NCI-H1417 treated with DMSO at 0.1 percent for 48 hours (cell line): ENCODE data around the gene GHR.

ENCODE experiments used
- DNase-seq: peaks from one replicate; lab custom pipeline; 2025; lab: John Stamatoyannopoulos, UW

The GHR gene

DNA sequence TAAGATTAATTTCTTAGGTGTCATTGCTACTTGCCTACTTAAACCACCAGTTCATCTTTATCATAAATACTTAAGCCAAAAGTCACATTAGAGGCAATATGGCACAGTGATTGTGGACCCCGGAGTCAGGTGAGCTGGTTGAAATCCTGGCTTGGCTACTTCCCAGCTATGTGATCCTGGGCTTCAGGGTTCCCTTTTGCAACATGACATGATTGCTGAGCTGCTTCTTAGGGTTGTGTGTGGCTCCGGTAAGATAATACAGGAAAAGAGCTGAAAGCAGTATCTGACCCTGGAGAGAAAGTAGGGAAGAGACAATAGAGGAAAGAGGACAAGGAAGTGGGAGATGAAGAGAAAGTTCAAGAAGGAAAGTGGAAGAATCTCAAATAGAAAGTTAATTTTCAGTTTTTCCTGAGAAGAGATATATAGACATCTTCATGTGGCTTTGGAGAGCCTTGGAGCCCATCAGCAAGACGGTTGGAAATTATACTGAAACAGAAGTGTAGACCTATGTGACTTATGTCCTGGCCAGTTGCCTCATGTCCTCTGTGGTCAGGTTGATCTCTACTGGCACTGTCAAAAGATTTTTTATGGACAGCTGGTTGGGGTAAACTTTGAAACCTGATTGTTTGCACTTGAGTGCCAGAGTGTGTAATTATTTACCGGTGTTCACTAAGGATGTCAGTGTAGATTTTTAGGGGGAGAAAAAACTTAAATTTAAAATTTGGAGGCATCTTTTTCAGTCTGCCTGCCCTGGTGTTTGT lies 93.2 kb downstream of the GHR start:
- no peak for DNase-seq

DNA sequence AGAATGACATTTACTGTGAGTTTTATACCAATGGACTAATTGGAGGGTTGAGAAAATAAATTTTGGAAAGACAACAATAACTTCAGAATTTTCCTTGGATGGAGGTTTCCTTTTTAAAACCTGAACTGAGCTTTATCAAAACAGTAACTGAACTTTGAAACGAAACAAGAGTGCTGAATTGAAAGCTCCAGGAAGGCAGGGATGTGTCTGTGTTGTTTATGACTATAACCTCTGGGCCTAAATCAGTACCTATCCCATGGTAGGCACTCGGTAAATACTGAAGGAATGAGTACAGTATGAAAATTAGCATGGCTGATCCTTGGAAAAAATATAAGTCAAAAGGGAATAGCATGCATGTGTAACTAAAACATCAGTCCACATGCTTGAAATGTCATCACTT lies 93.9 kb downstream of the GHR start:
- no peak for DNase-seq

DNA sequence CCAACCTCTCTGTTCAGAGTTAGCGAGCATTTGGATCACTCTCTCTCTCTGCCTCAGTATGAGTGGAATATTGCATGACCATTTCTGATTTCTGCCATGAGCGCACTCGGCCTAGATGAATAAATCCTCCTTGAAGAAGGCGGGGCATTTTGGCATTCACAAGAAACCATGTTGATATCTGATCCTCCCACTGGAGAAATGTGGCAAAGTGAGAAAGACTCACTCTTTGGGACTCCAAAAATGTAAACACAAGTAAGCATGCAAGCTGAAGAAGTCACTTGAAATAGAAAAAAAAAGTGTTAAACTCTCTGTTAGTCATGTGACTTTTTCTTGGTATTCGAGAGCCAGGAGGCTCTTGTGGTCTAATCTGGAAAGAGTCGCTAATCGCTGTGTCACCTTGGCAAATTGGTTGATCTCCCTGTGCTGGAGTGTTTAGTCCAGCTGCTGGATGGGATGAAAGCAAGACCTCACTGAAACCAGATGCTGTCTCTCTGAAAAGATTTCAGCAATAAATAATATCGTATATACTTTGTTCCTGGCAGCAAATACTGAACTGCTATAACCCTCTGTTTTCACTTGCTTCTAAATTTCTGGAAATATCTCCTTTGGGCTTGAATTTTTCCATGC lies 95.5 kb downstream of the GHR start:
- no peak for DNase-seq

DNA sequence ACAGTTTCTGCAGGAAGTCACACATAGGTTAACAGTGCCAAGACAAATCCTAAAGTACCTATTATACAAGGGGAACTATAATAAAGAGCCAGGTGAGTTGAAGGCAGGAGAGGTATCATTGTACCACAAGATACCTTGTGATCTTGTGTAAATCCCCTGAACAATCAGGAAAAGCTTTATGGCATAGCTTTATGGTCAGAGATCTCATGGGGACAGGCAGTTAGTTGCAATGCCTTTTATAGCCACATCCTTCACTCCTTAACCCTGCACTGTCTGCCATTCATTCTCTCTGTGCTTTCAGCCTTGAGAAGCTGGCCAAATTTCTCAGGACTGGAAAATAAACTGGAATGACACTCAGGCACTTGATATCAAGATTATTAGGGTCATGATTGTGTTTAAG lies 97.0 kb downstream of the GHR start:
- no peak for DNase-seq

DNA sequence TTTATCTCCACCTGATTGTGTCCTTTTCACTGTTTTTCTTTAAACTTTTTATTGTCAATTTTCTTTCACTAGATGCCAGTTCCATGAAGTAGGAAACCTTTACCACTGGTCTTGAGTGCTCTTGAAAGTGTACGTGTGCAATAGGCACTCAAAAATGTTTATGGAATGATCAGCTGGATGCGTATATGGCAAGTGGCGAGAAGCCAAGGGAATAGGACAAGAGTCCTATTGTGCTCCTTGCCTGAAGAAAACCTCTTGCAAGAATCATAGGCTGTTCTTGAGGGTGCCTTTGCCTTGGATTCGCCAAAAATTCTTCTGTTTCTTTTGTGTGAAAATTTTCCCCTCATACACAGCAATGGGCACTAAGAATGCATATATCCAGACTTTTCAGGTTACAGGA lies 97.7 kb downstream of the GHR start:
- no peak for DNase-seq

DNA sequence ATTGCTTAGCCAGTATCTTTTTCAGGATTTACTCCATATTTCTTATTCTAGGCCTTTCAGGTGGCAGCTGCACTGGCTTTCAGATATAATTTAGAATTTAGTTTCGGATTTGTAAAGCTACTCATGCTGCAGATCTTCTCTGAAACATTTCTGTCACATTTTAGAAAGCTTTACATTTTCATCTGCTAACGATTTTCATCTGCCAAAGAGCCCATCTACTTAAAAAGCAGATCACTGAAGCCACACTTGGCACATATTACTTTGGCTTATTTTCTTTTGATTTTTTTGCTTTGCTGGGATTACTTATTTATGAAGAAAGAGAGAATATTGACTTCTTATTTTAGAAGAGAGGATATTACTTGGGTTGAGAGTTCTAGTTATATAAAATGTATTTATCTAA lies 98.2 kb downstream of the GHR start:
- no peak for DNase-seq

DNA sequence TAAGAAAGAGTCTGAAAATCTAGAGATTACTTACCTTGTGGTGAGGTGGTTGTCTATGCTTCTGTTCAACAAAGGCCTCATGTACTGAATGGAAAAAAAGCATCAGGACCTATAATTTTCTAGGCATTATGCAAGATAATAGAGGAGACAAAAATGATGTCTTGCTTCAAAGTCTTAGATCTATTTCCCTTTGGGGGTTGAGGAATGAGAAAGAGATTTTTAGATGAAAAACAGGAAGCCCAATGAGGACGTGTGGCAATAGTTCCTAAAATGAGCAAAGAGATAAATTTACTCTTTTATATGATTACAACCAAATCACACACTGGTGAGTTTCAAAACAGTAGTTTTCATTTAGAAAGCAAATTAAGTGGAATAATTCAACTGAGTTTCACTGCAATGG lies 99.5 kb downstream of the GHR start:
- no peak for DNase-seq

DNA sequence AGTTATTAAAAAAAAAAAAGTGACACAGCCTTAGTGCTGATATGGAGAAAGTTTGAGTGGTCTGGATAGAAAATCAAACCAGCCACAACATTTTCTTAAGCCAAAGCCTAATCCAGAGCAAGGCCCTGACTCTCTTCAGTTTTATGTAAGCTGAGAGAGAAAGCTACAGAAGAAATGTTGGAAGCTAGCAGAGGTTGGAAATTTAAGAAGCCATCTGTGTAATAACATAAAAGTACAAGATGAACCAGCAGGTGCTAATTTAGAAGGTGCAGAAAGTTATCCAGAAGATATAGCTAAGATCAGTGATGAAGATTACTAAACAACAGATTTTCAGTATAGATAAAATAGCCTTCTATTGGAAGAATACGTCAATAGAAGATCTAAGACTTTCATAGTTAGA lies 102.9 kb downstream of the GHR start:
- DNase-seq, result no peak

DNA sequence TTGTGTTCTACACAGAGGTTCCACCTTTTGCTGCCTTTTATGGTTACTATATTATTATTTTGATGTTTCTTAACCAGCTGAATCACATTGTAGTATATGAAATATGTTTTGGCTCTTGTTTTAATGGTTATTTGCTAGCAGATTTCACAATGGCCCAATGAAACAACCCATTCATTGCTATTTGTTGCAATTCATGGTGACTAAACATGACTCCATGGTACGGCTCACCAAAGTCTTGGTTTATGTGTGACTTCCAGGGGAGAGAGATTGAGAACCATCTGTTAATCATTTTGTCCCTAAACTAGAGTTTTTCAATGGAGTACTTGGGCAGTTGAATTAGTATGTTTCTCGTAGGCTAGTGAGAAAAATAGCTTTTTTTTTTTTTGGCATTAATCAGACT lies 108.4 kb downstream of the GHR start:
- DNase-seq, result no peak

DNA sequence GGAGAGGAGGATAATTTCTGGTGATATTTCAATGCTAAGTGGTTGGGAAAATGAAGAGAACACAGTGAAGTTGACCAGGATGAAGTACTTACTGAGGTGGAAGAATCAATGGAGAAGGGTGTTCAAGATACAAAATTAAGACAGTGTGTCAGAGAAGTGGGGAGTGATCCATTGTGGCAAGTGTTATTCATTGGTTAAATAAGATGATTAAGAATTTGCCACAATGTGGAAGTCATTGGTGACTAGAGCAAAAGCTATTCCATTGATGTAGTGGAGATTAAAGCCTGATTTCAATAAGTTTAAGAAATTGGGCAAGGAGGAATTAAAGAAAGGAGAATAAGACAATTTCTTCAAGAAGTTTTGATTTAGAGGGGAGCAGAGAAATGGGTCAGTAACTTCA lies 118.9 kb downstream of the GHR start:
- DNase-seq, result no peak

DNA sequence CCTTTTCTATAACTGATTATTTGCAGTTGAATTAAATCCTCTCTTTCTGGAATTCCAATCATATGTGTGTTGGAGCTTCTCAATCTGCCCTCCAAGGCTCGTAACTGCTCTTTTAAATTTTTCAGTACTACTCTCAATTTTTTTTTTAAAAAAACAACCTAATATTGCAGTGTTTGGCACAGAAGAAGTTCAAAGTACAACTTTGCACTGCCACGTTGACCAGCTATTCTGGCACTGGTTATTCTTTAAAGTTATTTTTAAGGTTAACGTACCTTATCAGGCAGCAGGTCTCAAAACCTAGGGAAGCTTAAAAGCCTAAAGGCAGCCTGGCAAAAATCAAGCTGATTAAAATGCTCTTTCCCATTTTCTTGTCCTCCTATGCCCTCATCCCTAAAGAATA lies 120.5 kb downstream of the GHR start:
- DNase-seq, result no peak

DNA sequence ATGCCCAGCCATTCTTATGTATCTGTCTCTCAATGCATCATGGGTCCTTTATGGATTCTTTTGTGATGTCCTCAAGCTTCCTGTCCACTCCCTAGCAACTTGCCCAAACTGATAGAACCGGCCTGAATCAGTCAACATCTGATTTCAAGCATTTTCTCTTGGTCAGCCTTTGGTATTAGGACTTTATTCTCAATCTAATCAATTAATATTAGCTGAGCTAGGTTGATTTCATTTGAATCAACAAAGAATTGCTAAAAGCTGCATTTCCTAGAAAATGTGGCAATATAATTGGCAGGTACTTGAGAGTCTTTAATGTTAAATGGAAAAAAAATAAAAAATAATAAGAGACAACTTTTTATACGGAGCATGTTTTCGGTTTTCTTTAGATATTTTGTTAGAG lies 121.8 kb downstream of the GHR start:
- no peak for DNase-seq

DNA sequence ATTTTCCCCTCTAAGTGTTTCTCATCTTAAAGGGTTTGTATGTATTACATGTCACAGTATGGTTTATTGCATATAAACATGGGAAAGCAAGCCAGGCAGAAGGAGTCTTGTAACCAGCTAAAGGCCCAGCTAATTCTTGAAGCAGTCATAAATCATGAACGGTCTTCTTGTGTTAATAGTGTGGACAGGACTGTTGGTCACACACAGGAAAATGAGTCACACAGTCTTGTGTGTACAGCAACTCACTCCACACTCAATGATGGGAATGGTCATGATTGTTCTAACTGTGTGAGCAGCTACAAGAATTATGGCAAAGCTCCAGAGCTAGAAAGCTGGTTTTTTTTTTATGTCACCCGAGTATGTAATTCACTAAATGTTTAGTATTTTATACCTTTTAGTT lies 123.9 kb downstream of the GHR start:
- DNase-seq, result no peak

DNA sequence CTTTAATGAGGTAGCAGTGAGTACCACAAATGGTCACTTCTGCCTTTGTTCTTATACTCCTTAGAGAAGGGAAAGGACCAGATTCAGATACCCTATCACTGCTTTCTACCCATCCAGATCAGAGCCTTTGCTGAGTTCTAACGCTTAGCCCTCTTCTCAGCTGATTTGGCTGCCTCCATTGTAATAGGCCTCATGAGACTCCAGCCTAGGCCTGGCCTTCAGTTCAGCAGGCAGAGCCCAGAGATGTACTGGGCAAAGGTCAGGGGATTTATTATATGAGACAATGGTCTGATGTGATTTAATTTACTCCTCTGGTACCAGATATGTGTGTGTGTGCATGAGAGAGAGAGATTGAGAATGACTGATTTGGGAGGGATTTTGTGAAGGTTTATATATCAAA lies 124.7 kb downstream of the GHR start:
- DNase-seq, result no peak

DNA sequence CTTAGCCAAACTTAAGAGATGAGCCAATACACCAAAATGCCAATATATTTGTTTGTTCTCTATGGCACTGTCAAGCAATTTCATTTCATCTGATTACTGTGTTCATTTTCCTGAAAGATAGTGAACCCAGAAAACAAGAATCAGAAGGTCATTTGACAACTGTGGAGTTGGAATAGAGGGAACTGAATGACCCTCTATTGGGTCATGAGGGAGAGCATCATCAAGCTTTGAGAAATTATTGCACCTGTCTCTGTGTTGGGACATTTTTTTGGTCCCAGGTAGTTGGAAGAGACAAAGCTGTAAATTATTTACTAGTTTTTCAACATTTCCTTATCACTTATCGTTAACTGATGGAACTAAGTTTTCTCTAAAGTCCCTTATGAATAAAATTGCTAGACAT lies 129.4 kb downstream of the GHR start:
- DNase-seq, result no peak

DNA sequence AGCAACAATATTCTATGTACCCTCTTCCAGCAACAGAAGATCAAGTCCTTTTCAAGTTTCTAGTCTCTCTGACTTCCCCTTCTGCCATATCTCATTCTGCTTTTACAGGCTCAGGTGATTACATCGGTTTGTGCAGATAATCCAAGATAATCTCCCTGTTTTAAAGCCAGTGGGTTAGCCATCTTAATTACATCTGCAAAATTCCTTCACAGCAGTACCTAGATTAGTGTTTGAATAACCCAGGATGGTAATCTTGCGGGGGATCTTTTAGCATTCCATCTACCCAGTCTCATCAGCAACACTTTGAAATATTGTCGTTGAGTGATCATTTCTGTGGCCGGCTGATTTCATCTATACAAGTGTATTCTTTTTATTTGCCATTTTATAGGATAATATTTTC lies 130.2 kb downstream of the GHR start:
- no peak for DNase-seq

DNA sequence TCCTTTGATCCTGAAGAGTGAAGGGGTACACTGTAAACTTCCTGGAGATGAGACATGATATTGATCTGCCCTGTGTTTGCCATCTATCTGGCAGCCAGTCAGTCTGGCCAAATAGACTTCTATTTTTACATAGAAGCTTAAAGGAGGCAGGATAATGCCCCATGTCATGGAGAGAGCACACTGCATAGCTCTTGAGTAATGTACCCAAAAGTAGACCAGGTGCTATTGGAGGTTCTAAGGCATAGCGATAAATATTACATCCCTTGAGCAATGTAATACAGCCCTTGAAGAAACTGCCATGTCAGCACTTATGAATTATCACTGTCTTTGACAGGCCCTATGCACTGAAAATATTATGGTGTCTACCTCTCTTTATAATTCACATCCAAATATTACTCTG lies 131.8 kb downstream of the GHR start:
- DNase-seq, result no peak

DNA sequence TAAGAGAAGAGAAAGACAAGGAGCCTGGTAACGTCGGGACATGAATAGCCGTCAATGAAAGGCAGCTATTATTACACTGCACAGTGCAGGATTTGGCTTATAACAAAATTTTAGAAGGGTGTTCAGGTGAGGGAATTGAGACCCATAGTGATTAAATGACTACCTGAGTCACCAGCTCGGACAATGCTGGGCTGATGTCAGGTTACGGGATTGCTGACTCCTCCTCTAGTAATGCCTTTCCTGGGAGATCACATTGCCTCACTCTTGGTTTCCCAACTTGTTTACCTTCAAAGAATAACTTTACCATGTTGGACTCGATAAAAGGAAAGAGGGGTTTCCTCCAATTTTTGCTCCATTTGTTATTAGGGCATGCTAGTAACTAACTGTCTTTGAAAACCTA lies 132.6 kb downstream of the GHR start:
- no peak for DNase-seq

DNA sequence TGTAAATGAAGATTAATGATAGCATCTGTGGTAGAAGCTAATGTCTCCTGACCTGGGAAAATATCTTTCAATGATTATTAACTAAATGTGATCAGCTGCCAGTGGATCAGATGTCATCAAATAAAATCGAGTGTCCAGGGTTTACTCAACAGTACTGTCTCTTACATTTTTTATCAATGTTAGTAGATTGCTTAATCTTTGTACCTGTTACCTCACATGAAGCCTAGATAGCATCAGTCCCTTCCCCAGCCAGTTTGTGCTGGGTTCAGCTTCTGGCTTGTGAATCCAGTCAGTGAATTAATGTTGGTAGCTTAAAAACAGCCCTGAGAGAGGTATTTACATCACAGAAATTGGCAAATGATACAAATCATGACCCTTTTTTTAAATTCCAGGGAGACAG lies 134.4 kb downstream of the GHR start:
- DNase-seq, result no peak

DNA sequence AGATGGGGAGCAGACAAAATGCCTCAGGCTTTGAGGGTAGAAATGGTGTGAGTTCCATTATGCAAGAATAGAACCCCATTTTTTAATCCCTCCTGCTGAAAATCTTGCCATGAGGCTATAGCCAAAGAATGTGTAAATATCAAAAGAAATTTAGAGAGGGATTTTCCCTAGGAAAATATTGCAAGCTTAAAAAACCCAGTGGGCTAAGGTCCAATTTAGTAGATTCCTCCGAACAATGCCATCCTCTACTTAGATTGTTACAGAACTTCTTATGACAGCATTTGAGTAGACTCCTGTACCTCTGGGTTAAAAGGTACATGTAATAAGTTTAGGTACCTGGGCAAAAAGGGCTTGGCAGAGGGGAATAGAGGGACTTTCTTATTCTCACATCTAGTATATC lies 138.4 kb downstream of the GHR start:
- no peak for DNase-seq

DNA sequence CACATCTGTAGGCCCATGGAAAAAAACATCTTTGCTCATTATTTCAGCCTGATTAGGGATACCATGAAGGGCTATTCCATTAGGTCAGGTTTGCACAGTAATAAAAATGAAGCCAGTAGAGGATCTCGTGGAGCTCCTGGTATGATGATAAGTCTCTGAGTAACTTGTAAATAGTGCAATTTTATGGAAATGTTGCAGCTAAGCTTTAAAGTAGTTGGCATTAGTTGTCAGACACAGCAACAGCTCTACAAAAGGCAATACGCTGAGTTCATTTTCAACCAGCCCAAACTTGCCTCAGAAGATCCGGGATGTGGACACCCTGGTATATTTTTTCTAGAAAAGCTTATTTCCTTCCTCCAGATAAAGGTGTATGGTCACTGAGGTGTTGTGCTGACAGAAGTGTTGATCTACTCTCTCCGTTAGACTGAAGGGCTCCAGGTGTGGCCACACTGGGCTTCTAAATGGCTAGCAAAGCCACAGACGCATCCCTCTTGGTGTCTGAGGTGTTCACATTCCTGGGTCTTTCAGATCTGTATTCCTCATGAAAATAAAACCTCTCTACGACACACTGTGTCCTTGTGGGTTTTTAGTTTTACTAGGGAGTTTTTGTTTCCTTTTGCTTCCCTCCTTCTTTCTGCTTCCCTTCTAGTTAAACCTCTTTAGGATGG lies 141.6 kb downstream of the GHR start:
- no peak for DNase-seq

DNA sequence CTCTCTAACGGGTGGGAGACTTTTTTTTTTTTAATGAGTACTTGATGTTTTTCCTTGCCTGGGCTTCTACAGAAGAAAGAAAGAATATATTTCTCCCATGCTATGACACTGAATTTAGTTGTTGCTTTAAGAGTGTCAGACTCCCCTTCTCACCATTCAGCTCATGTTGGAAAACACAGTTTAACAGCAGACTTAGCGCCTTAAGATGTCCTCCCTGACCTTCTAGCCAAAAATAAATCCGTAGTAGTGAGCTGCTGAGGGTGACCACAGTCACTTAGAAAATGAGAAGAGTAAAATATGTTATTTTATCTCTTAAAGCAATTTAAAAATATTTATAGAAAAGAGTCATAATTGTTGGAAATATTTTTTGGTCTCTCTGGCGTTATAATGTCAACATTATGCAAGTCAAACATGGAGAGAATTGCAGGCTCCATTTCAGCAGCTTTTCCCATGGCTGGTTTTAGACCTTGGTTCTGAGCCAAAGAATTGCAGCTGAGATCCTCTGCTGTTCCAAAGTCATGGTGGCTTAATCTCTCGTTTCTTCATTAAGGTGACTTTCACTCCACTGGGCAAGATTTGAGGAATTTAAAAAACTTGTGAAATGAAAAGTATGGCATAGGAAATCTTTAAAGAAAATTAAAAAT lies 143.5 kb downstream of the GHR start:
- DNase-seq, result no peak

DNA sequence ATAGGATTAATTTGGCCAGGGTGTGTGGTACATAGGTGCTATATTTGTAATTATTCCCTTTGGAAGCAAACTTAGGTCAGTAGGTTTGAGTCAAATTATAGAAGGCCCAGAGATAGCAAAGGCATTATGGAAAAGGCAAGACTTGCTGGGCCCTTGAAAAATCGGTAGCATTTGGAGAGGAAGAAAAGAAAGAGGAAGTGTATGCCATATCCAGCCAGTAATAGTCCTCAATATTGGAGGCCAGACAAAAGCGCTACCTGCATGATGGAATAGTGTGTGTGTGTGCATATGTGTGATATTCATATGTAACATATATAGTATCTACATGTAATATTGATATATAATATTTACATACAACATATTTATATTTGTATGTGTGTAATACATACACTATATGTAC lies 146.1 kb downstream of the GHR start:
- DNase-seq, result no peak
